Stimulated activated CD4-positive, alpha-beta T cell treated with anti-CD3 and anti-CD28 coated beads, Interleukin-1b, Interleukin-23, amount 100 ng/mL, for 4 hours (primary cell): ENCODE data around the gene RIPOR3.
"Not testable (repeated sequence)": the region's sequence is repeated elsewhere in the genome, so short reads cannot be mapped to it uniquely, and the experiment has no call there.

Experiments used
- DNase-seq, 2 donors: peaks; one replicate each; pipeline ENCODE4 v3.0.0-alpha.2; 2020; ENCODE audit warnings: low read depth in 2 of 2

The RIPOR3 gene

GRCh38 chr20:50607436-50607835 is 83.9 kb downstream of the RIPOR3 start:
- no peak for DNase-seq

GRCh38 chr20:50605136-50605535 is 86.2 kb downstream of the RIPOR3 start:
- no peak for DNase-seq

DNA sequence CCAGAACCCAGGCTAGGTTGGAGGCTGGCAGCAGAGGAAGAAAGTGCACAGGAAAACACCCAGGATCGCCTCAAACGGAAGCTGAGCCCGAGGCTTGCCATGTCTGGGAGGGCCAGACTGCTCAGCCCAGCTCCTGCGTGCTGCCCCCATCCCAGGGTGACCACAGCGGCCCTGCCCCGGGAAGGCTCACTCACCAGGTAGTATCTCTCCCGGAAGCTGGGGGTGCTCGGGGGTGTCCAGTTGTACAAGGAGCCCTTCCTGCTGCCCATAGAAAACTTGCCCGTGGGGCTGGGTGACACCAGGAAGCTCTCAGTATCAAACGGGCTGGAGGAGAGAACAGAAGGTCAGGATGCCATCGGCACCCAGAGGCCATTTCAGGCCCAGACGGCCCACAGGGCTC is 86.9 kb downstream of the RIPOR3 start:
- no peak for DNase-seq

DNA sequence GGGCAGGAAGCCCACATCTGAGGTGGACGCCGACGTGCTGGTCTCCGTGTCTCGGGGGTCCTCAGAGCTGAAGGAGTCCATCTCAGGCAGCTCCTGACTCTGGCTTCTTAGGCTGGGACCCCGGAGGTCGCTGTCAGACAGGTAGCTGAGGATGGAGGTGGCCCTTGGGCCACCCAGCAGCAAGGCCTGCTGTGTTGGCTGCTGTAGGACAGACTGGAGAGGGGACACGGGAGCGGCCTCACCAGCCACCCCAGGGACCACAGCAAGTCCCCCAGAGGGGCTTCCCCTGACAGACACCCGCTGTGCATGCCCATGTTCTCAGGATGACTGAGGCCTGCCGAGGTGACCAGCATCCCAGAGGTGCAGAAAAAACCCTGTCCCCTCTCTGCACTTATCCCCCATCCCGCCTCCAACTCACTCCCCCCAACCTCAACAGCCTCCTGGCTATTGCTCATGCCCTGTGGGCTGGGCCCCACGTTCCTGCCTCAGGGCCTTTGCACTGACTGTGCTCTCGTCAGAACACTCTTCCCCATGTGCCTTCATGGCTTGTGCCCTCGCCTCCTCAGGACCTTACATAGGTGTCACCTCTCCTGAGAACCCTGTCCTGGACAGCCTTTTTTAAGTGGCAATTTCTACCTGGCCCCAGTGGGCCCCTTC is 88.8 kb downstream of the RIPOR3 start:
- no peak for DNase-seq

DNA sequence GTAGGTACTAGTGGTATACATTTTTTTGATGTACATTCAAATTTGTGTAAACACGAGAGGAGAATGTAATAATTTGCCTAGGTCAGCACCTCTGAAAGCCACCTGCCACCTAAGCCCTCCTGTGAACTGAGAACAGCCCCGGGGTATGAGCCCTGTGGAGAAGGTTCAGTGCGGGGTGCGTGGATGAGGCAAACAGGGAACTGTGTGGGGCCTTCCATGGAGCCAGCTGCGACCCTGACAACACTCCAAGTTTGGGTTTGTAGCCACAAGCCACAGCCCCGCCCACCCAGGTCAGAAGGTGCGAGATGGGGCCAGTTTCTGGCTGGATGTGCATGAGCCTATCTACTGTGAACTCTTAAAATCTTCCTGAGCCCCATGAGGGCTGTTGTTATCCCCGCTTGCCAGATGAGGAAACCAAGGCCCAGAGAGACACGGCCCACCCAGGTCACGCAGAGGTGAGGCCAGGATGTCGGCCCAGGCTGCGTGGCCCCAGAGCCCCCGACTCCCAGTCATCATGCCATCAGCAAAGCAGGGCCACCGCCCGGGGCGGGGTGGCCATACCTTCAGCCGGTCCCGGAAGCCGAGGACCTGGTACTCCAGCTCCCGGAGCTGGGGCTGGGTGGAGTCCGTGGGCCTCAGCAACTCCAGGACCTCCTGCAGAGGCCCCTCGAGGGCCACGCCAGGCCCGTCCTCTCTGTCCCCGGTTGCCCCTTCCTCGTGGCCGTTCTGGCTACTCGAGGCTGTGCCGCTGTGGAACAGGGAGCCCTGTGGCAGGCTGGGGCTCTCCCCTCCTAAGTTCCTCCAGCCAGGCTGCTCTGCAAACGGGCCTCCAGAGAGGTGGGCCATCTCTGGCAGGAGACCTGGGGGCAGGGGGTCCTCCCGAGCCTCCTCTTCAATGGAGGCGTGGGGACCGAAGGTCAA is 89.6 kb downstream of the RIPOR3 start:
- no peak for DNase-seq

- no peak for DNase-seq
These were observed 91.0 kb downstream of the RIPOR3 start for GRCh38 chr20:50600281-50600895.

DNA sequence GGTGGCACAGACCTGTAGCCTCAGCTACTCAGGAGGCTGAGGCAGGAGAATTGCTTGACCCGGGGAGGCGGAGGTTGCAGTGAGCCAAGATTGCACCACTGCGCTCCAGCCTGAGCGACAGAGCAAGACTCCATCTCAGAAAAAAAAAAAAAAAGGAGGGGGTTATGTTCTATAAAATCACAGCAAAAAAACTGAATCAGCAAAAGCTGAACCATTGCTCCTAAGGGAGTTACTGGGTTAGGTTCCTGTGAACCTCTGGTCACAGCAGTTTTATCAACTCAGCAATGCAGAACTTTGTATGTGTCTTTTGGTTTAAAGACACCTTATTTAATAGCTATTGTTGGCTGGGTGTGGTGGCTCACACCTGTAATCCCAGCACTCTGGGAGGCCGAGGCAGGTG is 92.6 kb downstream of the RIPOR3 start:
- not testable (repeated sequence) for DNase-seq

DNA sequence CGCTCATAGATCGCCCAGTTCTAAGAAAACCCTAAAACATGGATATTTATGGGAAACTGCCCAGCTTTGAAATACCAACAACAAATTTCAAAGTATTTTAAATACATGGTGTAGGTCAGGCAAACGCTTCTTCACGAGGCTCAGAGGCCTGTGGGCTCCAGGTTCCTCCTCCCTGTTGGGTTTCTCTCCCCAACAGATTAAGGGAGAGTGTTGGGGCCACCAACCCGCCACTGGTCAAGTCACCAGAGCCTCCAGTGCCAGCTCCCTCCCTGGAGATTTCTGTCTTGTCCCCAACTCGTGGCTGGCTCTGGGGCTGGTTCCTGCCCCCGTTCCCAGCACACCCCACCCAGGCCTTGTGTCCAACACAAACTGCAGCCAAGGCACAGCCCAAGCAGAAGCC is 93.3 kb downstream of the RIPOR3 start:
- DNase-seq, result no peak

DNA sequence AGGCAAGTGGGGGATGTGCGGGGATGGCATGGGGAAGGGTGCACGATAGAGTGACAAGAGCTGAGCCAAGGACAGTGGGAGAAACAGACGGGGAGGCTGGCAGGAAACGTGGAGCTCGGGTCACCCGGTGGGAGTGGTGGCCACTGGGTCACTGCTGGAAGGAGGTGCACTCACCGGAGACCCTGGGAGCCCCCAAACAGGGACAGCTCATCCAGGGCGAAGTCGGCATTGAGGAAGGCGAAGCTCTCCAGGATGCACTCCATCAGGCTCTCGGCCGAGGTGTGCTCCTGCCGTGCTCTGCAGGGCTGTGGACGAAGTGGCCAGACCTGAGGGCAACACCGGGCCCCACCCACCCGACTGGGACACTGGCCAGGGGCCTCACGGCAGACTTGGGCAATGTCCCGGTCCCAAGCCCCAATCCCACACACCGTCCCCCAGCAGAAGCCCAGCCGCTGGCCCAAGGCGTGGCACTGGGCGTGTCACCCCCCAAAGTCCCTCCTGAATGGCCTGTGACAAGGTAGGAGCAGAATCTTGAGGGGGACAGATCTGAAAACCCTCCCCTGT is 93.9 kb downstream of the RIPOR3 start:
- no peak for DNase-seq

GRCh38 chr20:50596694-50597021 is 94.7 kb downstream of the RIPOR3 start:
- no peak for DNase-seq

- no peak for DNase-seq
These were observed 95.2 kb downstream of the RIPOR3 start for GRCh38 chr20:50595988-50596693.

DNA sequence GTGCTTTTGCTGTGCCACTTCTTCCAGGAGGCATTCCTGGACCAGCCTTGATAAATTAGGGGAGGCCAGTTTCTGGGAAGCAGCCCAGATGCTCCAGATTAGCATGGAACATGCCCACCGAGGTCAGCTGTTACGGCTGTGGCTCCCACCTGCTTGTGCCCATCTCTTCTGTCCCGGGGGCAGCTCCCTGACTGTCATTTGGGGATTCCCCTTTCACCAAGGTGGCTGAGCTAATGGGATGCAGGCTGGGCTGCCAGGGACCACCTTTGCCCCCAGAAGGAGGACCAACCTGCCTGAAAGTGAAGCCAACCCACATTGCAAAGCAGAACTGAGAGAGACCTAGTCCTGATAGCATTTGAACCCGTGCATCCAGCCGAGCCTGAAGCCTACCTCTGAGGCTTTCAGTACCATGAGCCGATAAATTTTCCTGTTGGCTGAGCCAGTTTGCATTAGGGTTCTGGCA is 95.9 kb downstream of the RIPOR3 start:
- no peak for DNase-seq

GRCh38 chr20:50594591-50595432 is 96.5 kb downstream of the RIPOR3 start:
- no peak for DNase-seq

GRCh38 chr20:50594231-50594590 is 97.1 kb downstream of the RIPOR3 start:
- no peak for DNase-seq

DNA sequence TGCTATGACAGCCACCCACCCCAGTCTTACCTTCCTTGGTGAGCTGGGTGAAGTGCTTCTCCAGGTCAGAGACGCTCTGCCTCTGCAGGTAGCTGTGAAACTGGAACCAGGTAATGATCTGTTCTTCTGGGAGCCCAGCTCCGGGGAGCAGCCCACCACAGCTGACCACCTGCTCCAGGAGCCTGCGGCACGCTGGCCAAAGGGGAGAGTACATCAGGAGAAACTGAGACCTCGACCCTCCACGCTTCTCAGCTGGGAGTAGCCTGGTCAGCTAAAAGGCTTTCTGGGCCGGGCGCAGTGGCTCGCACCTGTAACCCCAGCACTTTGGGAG is 98.4 kb downstream of the RIPOR3 start:
- no peak for DNase-seq

DNA sequence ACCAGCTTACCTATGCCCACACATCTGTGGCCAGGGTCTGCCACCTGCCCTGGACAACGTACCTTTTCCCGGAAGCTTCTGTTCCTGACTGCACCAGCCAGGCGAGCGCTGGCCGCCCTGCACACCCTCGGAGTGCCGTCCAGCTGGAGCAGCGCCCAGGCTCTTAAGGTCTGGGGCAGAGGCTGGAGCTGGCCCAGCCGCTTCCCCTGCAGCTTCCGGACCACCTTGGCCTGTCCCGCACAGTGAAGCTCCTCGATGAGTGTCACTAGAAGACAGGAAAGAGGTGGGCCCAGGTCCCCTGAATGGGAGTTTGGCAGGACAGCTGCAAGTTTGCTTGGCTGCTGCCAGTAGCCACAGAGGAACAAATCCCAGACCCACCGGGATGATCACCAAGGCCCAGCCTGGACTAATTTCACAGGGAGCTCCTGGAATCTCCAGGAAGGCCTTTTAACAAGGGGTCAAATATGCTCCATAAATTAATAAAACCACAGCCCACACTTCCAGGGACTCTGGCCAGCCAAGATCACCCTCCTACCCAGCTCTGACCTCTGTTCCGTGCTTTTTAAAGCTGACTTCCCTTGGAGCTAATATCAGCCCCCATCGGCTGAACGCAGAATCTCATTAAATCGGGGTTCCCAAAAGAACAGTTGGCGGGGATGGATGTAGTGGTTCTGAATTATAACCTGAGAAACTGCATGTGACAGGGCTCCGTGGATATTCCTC is 98.9 kb downstream of the RIPOR3 start:
- no peak for DNase-seq

DNA sequence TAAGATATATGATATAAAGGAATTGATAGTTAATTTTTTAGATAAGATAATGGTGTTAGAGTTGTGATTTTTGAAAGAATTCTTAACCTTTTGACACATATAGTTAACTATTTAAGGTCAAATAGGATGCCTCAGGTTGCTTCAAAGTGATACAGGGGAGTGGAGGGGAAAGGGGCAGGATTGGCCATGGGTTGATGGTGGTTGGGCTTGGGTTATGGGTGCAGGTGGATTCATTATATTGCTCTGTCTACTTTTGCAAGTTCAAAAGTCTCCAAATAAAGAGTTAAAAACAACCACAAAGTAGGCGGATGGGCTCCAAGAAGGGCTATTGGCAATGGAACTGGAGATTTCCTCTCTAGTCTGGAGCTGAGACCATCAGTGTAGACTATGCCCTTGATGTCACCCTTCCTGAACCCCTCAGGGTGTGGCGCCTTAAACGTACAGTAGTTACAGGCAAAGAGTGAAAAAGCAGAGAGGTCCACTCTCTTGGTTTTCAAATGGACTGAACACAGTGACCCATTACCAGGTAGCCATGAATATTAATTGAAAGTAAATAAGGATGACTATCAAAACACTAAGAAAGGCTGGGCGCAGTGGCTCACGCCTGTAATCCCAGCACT is 100.0 kb downstream of the RIPOR3 start:
- no peak for DNase-seq

DNA sequence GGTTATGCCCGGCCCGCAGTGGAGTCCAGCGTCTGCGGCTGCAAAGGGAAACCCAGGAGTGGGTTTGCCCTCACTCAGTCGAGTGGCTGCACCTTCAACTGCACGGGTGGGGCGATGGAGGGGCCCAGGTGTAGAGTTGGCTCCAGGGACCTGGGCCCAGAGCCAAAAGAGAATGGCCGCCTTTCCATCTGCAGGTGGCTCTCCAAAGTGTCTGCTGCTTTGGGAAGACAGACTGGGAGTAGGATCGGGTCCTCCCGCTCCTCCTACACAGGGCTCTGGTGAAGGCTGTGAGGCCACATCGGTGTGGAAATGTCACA is 101.0 kb downstream of the RIPOR3 start:
- no peak for DNase-seq

DNA sequence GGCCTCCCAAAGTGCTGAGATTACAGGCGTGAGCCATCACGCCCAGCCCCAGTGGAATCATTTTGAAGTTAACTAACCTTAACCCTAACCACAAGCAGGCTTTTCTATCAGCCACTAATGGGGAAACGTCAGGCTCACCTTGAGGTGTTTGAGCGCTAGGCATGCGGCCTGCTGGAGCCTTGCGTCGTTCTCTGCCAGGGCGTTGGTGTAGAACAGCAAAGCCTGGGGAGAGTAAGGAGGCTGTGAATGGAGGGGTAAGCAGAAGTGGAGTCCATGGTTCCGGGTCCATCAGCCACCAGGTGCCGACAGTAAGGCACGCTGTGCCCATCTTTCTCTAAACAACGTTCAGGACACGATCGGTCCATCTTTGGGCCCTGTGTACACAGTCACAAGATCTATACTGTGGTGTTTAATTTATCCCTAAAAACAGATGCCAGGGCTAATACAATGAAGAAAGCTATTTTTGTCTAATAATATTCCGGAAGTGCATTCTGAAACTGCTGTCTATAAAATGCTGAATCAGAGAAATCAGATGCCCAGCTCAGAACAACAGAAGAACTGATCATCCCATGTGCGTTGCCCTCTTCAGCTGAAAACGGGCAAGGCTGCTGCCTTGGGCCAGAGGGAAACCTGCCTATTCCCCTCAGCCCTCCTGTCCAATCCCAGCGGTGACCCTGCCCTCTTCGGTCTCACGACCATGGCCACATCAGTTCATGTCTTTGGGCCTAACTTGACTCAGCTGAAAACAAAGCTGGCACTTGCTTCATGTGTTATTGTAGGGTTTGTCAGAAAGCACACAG is 101.6 kb downstream of the RIPOR3 start:
- no peak for DNase-seq
